GM12891 (cell line): ENCODE data around the gene ZNF346.
"Not testable (repeated sequence)": the region's sequence is repeated elsewhere in the genome, so short reads cannot be mapped to it uniquely, and the experiment has no call there.

ENCODE experiments used
- DNase-seq: peaks from one replicate; pipeline ENCODE4 v3.0.0; 2011; ENCODE audit warnings: low spot score; ENCODE audit not compliant: insufficient read length
- FAIRE-seq: peaks from 2 replicates; lab custom pipeline; 2011; peaks lifted over from hg19 to GRCh38; lab: Jason Lieb, UNC
- PAX5 ChIP-seq: IDR thresholded peaks from 2 replicates; pipeline ENCODE4 v1.6.1; 2011; ENCODE audit warnings: low read length, moderate library complexity, mild to moderate bottlenecking; ENCODE audit not compliant: insufficient read depth, severe bottlenecking
- POLR2A ChIP-seq: IDR thresholded peaks from 2 replicates; pipeline ENCODE4 v1.6.1; 2011; ENCODE audit warnings: low read depth, low read length, control low read depth
- POLR2AphosphoS5 ChIP-seq: IDR thresholded peaks from 2 replicates; pipeline ENCODE4 v1.6.1; 2011; ENCODE audit warnings: low read depth, low read length, control low read depth
- POU2F2 ChIP-seq: IDR thresholded peaks from 2 replicates; pipeline ENCODE4 v1.6.1; 2011; ENCODE audit warnings: low read depth, mild to moderate bottlenecking, control low read depth, low read length, moderate library complexity
- SPI1 ChIP-seq: IDR thresholded peaks from 2 replicates; pipeline ENCODE4 v1.6.1; 2011; ENCODE audit warnings: low read depth, low read length, control low read depth
- TAF1 ChIP-seq: IDR thresholded peaks from 2 replicates; pipeline ENCODE4 v1.6.1; 2011; ENCODE audit warnings: low read depth, low read length, control low read depth

Gene ZNF346

GRCh38 chr5:176994460-176995121, 27.9 kb upstream of the ZNF346 start:
- DNase-seq (peak; percentile 19), FAIRE-seq (peak; percentile 87)
- TF ChIP-seq POLR2AphosphoS5 (no peak), POLR2A (no peak), SPI1 (no peak), PAX5 (peak; percentile 68), TAF1 (no peak), POU2F2 (no peak)

GRCh38 chr5:176995122-176995490, 27.4 kb upstream of the ZNF346 start:
- FAIRE-seq (no peak), DNase-seq (no peak)
- no peak for TF ChIP-seq POLR2A
- TF ChIP-seq POLR2AphosphoS5, result no peak
- no peak for TF ChIP-seq SPI1
- TF ChIP-seq POU2F2, result no peak
- TF ChIP-seq PAX5, result no peak
- no peak for TF ChIP-seq TAF1

GRCh38 chr5:176995896-176996767, 26.4 kb upstream of the ZNF346 start:
- DNase-seq (no peak), FAIRE-seq (peak; percentile 71)
- TF ChIP-seq TAF1, result no peak
- TF ChIP-seq SPI1, result peak; percentile 59

- DNase-seq, result no peak
- FAIRE-seq, result no peak
- TF ChIP-seq POU2F2, result no peak
- TF ChIP-seq POLR2A, result no peak
- no peak for TF ChIP-seq POLR2AphosphoS5
Measured at GRCh38 chr5:176996780-176997179, 25.7 kb upstream of the ZNF346 start.

GRCh38 chr5:176998828-176999227, 23.7 kb upstream of the ZNF346 start:
- FAIRE-seq (no peak), DNase-seq (no peak)
- TF ChIP-seq POLR2A (no peak), PAX5 (no peak), TAF1 (no peak), POU2F2 (no peak), SPI1 (no peak), POLR2AphosphoS5 (no peak)

GRCh38 chr5:176999526-176999925, 23.0 kb upstream of the ZNF346 start:
- not testable (repeated sequence) for DNase-seq, FAIRE-seq

GRCh38 chr5:177003649-177004048, 18.8 kb upstream of the ZNF346 start:
- DNase-seq (no peak), FAIRE-seq (peak; percentile 65)
- no peak for TF ChIP-seq PAX5
- TF ChIP-seq POLR2A, result no peak
- TF ChIP-seq TAF1, result no peak
- TF ChIP-seq POU2F2, result no peak
- no peak for TF ChIP-seq SPI1
- TF ChIP-seq POLR2AphosphoS5, result no peak

- no peak for TF ChIP-seq POLR2AphosphoS5
- no peak for TF ChIP-seq SPI1
- no peak for TF ChIP-seq PAX5
- no peak for TF ChIP-seq POLR2A
- TF ChIP-seq TAF1, result no peak
- no peak for TF ChIP-seq POU2F2
- no peak for FAIRE-seq
- no peak for DNase-seq
Measured at GRCh38 chr5:177004961-177005360, 17.5 kb upstream of the ZNF346 start.

- TF ChIP-seq TAF1, result 0 out of 2 replicates have a peak, but pooled peaks have one; percentile 25
- TF ChIP-seq SPI1, result no peak
- DNase-seq, result peak; percentile 43
- FAIRE-seq, result peak; percentile 78
Measured at GRCh38 chr5:177005619-177006264, 16.8 kb upstream of the ZNF346 start.

- DNase-seq, result peak; percentile 78
- FAIRE-seq, result peak; percentile 90
- TF ChIP-seq SPI1 (no peak), POU2F2 (no peak), TAF1 (peak; percentile 86), POLR2AphosphoS5 (peak; percentile 77), PAX5 (peak; percentile 84), POLR2A (peak; percentile 77)
Measured at GRCh38 chr5:177006265-177006972, 16.1 kb upstream of the ZNF346 start, which contains the start of gene UIMC1. Gene UIMC1, minus strand, starts transcription at chr5:177006779. Its CDS starts 24,164 bp downstream, at chr5:176982615.
